Transverse colon (tissue), 4 donors: ENCODE measurements around the gene ZNF853.

Experiments used
- EP300 ChIP-seq: sonication (generic); formaldehyde crosslinking; IDR thresholded peaks from one replicate; pipeline ENCODE4 v1.6.1; 2017; ENCODE audit warnings: antibody characterized with exemption, low read depth
- POLR2A ChIP-seq: fragments of 450-650 bp; IDR thresholded peaks from one replicate; pipeline ENCODE4 v1.6.1; 2016; ENCODE audit warnings: antibody characterized with exemption, mild to moderate bottlenecking, moderate library complexity
- POLR2AphosphoS5 ChIP-seq, 3 donors: sonication (generic); formaldehyde crosslinking; IDR thresholded peaks; one replicate each; pipeline ENCODE4 v1.6.1; 2016; ENCODE audit warnings: antibody characterized with exemption in 3 of 3
- TF ChIP-seq, protein P1 (sequence below), 5 experiments: fragments of 200-600 bp in 3 of 5; fragments of 450-650 bp in 2 of 5; sonication (generic) in 3 of 5; IDR thresholded peaks; 1 replicate in 2 of 5; 2 replicates in 3 of 5; pipeline ENCODE4 v1.5.1; 2016 to 2017; ENCODE audit warnings: antibody characterized with exemption in 5 of 5, inconsistent platforms in 3 of 5, mild to moderate bottlenecking in 2 of 5, moderate library complexity in 1 of 5

DNA sequence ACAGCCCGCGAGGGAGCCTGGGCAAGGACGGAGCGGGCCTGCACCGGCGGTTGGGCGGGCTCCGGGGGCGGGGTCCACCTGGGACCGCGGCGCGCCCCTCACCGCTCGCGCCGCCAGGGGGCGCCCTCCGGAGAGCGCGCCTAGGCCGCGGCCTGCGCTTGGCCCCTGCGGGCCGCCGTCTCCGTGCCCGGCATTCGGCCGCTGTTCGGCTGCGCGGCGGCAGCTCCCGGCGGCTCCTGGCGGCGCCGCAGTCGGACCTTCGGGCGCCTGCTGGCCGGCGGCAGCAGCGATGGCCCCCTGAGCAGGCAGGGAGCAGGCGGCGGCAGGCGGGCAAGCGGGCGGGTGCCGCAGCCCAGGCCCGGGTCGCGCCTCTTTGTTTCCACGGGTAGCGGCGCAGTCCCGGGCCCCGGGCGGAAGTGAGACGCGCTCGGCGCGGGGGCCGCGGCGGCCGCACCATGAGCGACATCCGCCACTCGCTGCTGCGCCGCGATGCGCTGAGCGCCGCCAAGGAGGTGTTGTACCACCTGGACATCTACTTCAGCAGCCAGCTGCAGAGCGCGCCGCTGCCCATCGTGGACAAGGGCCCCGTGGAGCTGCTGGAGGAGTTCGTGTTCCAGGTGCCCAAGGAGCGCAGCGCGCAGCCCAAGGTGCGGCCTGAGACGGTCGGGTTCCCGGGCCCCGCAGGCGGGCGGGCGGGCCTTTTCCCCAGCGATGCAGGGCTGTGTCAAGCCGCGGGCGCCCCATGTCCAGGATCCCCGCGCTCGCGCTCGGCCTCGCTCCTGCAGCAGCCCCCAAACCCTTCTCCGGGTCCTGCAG lies 25.4 kb upstream of the ZNF853 start, which contains the start of gene INTS15:
- TF ChIP-seq, protein P1, sequence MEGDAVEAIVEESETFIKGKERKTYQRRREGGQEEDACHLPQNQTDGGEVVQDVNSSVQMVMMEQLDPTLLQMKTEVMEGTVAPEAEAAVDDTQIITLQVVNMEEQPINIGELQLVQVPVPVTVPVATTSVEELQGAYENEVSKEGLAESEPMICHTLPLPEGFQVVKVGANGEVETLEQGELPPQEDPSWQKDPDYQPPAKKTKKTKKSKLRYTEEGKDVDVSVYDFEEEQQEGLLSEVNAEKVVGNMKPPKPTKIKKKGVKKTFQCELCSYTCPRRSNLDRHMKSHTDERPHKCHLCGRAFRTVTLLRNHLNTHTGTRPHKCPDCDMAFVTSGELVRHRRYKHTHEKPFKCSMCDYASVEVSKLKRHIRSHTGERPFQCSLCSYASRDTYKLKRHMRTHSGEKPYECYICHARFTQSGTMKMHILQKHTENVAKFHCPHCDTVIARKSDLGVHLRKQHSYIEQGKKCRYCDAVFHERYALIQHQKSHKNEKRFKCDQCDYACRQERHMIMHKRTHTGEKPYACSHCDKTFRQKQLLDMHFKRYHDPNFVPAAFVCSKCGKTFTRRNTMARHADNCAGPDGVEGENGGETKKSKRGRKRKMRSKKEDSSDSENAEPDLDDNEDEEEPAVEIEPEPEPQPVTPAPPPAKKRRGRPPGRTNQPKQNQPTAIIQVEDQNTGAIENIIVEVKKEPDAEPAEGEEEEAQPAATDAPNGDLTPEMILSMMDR (IDR thresholded peaks at IDR 0.05): peak in 4 of 5 experiments; percentile 26 to 81 (median 66)
- TF ChIP-seq EP300 (no peak), POLR2AphosphoS5 (IDR thresholded peaks at IDR 0.05) (peak in 2 of 3 donors; percentile 67 to 75), POLR2A (no peak)
